Gastrocnemius medialis (tissue), 4 donors: ENCODE measurements around the gene MYO9A.

ENCODE experiments used
- CTCF ChIP-seq, 5 experiments: fragments of 450-650 bp in 3 of 5; fragments of 200-600 bp in 2 of 5; sonication (generic) in 2 of 5; IDR thresholded peaks in 4 of 5; conservative IDR thresholded peaks in 1 of 5; 1 replicate in 4 of 5; 2 replicates in 1 of 5; pipeline ENCODE4 v1.5.1; 2016 to 2019; ENCODE audit warnings: antibody characterized with exemption in 5 of 5, mild to moderate bottlenecking in 3 of 5, moderate library complexity in 3 of 5
- POLR2A ChIP-seq, 2 donors: fragments of 450-650 bp; IDR thresholded peaks; one replicate each; pipeline ENCODE4 v1.6.1; 2017; ENCODE audit warnings: antibody characterized with exemption in 2 of 2, mild to moderate bottlenecking in 2 of 2, moderate library complexity in 2 of 2

GRCh38 chr15:72127724-72128322, 9.9 kb upstream of the MYO9A start:
- TF ChIP-seq CTCF (IDR thresholded peaks at IDR 0.05 in 4 of 5, conservative IDR thresholded peaks at IDR 0.05 in 1 of 5) (no peak), POLR2A (IDR thresholded peaks at IDR 0.05) (no peak)
